ENCODE data around the gene PPP6R3. TPM values are rescaled to one million over a fixed set of nuclear protein-coding genes. Genes with fewer than 3 reads are reported as not detected.

PPP6R3 gene
- total RNA-seq, 1 experiment from 2014 or later, result 138 TPM

DNA sequence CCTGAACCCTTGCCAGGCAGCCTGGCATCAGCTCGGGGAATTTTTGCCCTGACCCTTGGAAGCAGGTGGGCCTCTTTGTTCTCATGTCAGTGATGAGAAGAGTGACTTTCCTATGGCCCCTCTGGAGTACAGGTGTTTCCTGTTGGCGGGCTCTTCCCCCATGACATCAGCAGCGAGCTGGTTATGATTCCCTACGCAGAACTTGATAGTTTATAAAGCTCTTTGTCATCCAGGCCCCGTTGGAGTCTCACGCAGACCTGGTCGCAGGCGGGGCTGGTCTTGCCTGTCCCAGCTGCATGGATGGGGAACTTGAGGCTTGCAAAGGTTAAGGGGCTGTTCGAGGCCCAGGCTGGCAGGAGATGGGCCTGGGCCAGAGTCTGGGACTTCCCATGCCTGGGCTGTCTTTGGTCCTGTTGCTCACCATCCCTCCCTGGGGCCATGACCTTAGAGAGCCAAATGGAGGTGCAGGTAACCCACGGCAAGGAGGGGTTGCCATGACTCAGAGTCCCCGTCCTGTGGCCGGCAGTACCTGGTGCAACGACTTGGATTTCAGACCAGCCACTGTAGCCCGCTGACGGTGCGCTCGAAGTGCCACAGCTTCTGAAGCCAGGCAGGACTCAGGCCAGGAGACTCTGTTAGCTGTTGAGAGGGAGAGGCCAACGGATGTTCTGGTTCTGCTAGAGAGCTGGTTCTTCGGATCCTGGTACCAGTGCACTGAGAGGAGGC, 45.9 kb upstream of the PPP6R3 start:
- WGBS (ENCODE audit: extremely low coverage, insufficient read length, low lambda C conversion rate), result no CpG with 5 or more reads among the region's 19 CpGs
- Histone ChIP-seq H4K8ac (replicated peaks; ENCODE audit: insufficient read length, low read depth, low read length) (no peak overlapping the region), H4K91ac (ENCODE audit: insufficient read length, low read depth, low read length) (no peak overlapping the region), H2AK5ac (ENCODE audit: insufficient read length, low read length) (no peak overlapping the region), H2BK15ac (ENCODE audit: low read depth, low read length) (no peak overlapping the region), H3K23ac (ENCODE audit: insufficient read length, low read depth, low read length) (no peak overlapping the region), H3K18ac (ENCODE audit: insufficient read length, low read depth, low read length) (no peak overlapping the region), H2AFZ (ENCODE audit: low read length) (no peak overlapping the region), H3K27ac (ENCODE audit: insufficient read length, low read depth, low read length) (no peak overlapping the region), H3K4me2 (ENCODE audit: insufficient read depth, insufficient read length, low read length) (no peak overlapping the region), H3K4ac (ENCODE audit: low read depth, low read length) (no peak overlapping the region), H3K56ac (ENCODE audit: insufficient read length, low read depth, low read length) (no peak overlapping the region), H3K9me3 (ENCODE audit: control insufficient read depth, low read depth, low read length) (no peaks in the 10 kb centered on the region), H4K5ac (ENCODE audit: insufficient read length, low read depth, low read length) (no peak overlapping the region), H3K9ac (ENCODE audit: extremely low read depth, insufficient read length, low read length) (no peak overlapping the region), H3K23me2 (ENCODE audit: insufficient read length, low read depth, low read length, poor library complexity, severe bottlenecking) (no peaks in the 10 kb centered on the region), H2BK120ac (ENCODE audit: low read depth, low read length, poor library complexity, severe bottlenecking) (no peak overlapping the region), H3K27me3 (ENCODE audit: insufficient read depth, low read length) (no peaks in the 10 kb centered on the region), H2BK20ac (ENCODE audit: low read depth, low read length, poor library complexity, severe bottlenecking) (no peak overlapping the region), H3K79me2 (ENCODE audit: insufficient read depth, low read length) (no peaks in the 10 kb centered on the region), H3K4me1 (ENCODE audit: insufficient read depth, low read length) (no peaks in the 10 kb centered on the region), H4K20me1 (ENCODE audit: control insufficient read depth, insufficient read depth, insufficient read length) (no peaks in the 10 kb centered on the region), H3K14ac (ENCODE audit: insufficient read depth, low read length) (no peak overlapping the region; the same call in 1 of the 2 replicates), H3K79me1 (ENCODE audit: insufficient read depth, low read depth, low read length, poor library complexity, severe bottlenecking) (no peaks in the 10 kb centered on the region), H2BK5ac (ENCODE audit: insufficient read length, low read length) (no peak overlapping the region), H3T11ph (ENCODE audit: low read length) (no peak overlapping the region), H2BK12ac (ENCODE audit: insufficient read length, low read depth, low read length) (no peak overlapping the region)
- Mint-ChIP-seq H3K4me3 (no peak overlapping the region), H3K9me3 (no peaks in the 10 kb centered on the region), H3K27ac (no peak overlapping the region), H3K27me3 (ENCODE audit: low read depth) (no peaks in the 10 kb centered on the region), H3K4me1 (no peaks in the 10 kb centered on the region), H3K36me3 (ENCODE audit: insufficient read depth in 1 of 3, low read depth in 3 of 3) (peaks cover 18 to 63% (median 47%) of the 10 kb centered on the region in 3 experiments; a peak in 6 of 7 replicates)
- no peak for DNase-seq
- TF ChIP-seq, protein P1, sequence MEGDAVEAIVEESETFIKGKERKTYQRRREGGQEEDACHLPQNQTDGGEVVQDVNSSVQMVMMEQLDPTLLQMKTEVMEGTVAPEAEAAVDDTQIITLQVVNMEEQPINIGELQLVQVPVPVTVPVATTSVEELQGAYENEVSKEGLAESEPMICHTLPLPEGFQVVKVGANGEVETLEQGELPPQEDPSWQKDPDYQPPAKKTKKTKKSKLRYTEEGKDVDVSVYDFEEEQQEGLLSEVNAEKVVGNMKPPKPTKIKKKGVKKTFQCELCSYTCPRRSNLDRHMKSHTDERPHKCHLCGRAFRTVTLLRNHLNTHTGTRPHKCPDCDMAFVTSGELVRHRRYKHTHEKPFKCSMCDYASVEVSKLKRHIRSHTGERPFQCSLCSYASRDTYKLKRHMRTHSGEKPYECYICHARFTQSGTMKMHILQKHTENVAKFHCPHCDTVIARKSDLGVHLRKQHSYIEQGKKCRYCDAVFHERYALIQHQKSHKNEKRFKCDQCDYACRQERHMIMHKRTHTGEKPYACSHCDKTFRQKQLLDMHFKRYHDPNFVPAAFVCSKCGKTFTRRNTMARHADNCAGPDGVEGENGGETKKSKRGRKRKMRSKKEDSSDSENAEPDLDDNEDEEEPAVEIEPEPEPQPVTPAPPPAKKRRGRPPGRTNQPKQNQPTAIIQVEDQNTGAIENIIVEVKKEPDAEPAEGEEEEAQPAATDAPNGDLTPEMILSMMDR (conservative IDR thresholded peaks at IDR 0.05), result no peak

Measured in H9 (cell line).